ENCODE data around the gene ATL3. TPM values are rescaled to one million over a fixed set of nuclear protein-coding genes. Genes with fewer than 3 reads are reported as not detected.
"Not testable (repeated sequence)": the region's sequence is repeated elsewhere in the genome, so short reads cannot be mapped to it uniquely, and the experiment has no call there.

Gene ATL3
- total and polyA plus RNA-seq, 9 donors: 12.7 to 38.8 (median 15.7) TPM

- Histone ChIP-seq H3K9me3 (replicated peaks; ENCODE audit: control insufficient read depth, low read depth, low read length) (no peaks in the 10 kb centered on the region), H3K27ac (ENCODE audit: low read length) (no peak overlapping the region), H3K27me3 (ENCODE audit: control insufficient read depth, insufficient read depth, low read length) (no peaks in the 10 kb centered on the region), H3K4me3 (ENCODE audit: low read length) (no peak overlapping the region), H3K4me1 (ENCODE audit: control insufficient read depth, insufficient read depth, low read length) (peaks cover 8% of the 10 kb centered on the region), H3K36me3 (ENCODE audit: control insufficient read depth, insufficient read depth, low read length) (peaks cover 4% of the 10 kb centered on the region)
- no CpG with 5 or more reads among the region's 4 CpGs for WGBS (ENCODE audit: insufficient coverage)
- DNase-seq: no peak
Measured at GRCh38 chr11:63666874-63667273, 4.3 kb downstream of the ATL3 start.

DNA sequence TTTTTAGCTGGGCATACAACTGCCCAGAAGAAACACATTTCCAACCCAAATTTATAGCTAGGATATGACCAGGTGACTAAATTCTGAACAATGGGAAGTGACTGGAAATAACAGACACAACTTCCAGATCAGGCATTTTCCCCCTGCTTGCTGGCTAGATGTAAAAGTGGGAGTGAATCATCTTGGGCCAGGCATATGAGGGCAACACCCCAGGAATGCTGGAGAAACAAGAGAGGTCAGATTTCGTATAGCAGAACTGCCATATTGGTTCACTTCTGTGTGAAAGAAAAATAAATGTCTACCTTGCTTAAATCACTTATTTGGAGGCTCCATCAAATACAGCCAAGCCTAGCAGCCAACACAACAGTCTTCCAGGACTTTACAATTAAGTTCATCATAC, 7.4 kb downstream of the ATL3 start:
- no peaks in the 10 kb centered on the region for H3K27me3 ChIP-seq (ENCODE audit: control insufficient read depth, insufficient read depth, low read length)
- DNase-seq: no peak
- H3K4me1 ChIP-seq (ENCODE audit: control insufficient read depth, insufficient read depth, low read length): no peaks in the 10 kb centered on the region
- peaks cover 4% of the 10 kb centered on the region for H3K36me3 ChIP-seq (ENCODE audit: control insufficient read depth, insufficient read depth, low read length)
- no peak overlapping the region for H3K4me3 ChIP-seq (ENCODE audit: low read length)
- no peak overlapping the region for H3K27ac ChIP-seq (ENCODE audit: low read length)
- WGBS (ENCODE audit: insufficient coverage): no CpG with 5 or more reads among the region's 1 CpG
- no peaks in the 10 kb centered on the region for H3K9me3 ChIP-seq (replicated peaks; ENCODE audit: control insufficient read depth, low read depth, low read length)

- peaks cover 6% of the 10 kb centered on the region for H3K36me3 ChIP-seq (ENCODE audit: control insufficient read depth, insufficient read depth, low read length)
- H3K4me1 ChIP-seq (ENCODE audit: control insufficient read depth, insufficient read depth, low read length): no peaks in the 10 kb centered on the region
- H3K9me3 ChIP-seq (replicated peaks; ENCODE audit: control insufficient read depth, low read depth, low read length): no peaks in the 10 kb centered on the region
- WGBS (ENCODE audit: insufficient coverage): 98% methylated on average over 5 of the region's 8 CpGs
- H3K4me3 ChIP-seq (ENCODE audit: low read length): no peak overlapping the region
- no peak overlapping the region for H3K27ac ChIP-seq (ENCODE audit: low read length)
- DNase-seq: no peak
- no peaks in the 10 kb centered on the region for H3K27me3 ChIP-seq (ENCODE audit: control insufficient read depth, insufficient read depth, low read length)
Measured at GRCh38 chr11:63660972-63661371, 10.2 kb downstream of the ATL3 start.

DNA sequence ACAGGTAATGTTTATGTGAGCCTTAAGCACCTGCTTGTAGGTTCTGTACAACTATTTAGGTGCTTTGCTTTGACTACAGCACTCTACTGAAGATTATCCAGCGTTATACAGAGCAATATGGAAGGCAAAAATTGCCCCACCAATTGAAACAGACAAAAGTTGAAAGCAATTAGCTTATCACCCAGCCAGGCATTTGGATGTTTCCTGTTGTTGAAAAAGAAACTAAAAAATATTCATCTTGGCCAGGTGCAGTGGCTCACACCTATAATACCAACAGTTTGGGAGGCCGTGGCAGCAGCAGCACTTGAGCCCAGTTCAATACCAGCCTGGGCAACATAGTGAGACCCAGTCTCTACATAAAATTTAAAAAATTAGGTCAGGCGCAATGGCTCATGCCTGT, 18.5 kb downstream of the ATL3 start:
- H3K9me3 ChIP-seq (replicated peaks; ENCODE audit: control insufficient read depth, low read depth, low read length): no peaks in the 10 kb centered on the region
- no peak for DNase-seq
- no peak overlapping the region for H3K27ac ChIP-seq (ENCODE audit: low read length)
- H3K4me3 ChIP-seq (ENCODE audit: low read length): no peak overlapping the region
- peaks cover 29% of the 10 kb centered on the region for H3K36me3 ChIP-seq (ENCODE audit: control insufficient read depth, insufficient read depth, low read length)
- H3K27me3 ChIP-seq (ENCODE audit: control insufficient read depth, insufficient read depth, low read length): no peaks in the 10 kb centered on the region
- no peaks in the 10 kb centered on the region for H3K4me1 ChIP-seq (ENCODE audit: control insufficient read depth, insufficient read depth, low read length)
- 100% methylated on average over 1 of the region's 3 CpGs for whole genome bisulfite sequencing (ENCODE audit: insufficient coverage)

DNA sequence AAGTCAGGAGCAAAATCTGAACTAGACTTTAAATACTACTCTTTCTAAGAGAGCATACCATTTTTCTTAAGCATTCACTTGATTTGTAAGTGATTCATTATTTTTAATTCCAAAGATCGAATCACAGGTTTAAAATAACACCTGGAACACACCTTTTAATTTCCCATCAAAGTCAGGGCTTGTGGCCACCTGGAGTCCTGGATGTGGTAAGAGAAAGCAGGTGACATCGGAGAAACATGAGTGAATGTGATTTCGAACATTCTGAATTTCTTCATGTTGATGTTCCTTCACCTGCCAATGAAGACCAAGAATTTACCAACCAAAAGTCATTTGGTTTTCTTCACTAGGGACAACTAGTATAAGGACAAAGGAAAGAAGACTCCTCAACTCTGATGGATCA, 28.0 kb downstream of the ATL3 start:
- no CpG with 5 or more reads among the region's 3 CpGs for WGBS (ENCODE audit: insufficient coverage)
- H3K4me3 ChIP-seq (ENCODE audit: low read length): no peak overlapping the region
- H3K9me3 ChIP-seq (replicated peaks; ENCODE audit: control insufficient read depth, low read depth, low read length): no peaks in the 10 kb centered on the region
- H3K27me3 ChIP-seq (ENCODE audit: control insufficient read depth, insufficient read depth, low read length): no peaks in the 10 kb centered on the region
- H3K4me1 ChIP-seq (ENCODE audit: control insufficient read depth, insufficient read depth, low read length): no peaks in the 10 kb centered on the region
- DNase-seq: no peak
- no peak overlapping the region for H3K27ac ChIP-seq (ENCODE audit: low read length)
- H3K36me3 ChIP-seq (ENCODE audit: control insufficient read depth, insufficient read depth, low read length): peaks cover 57% of the 10 kb centered on the region

DNA sequence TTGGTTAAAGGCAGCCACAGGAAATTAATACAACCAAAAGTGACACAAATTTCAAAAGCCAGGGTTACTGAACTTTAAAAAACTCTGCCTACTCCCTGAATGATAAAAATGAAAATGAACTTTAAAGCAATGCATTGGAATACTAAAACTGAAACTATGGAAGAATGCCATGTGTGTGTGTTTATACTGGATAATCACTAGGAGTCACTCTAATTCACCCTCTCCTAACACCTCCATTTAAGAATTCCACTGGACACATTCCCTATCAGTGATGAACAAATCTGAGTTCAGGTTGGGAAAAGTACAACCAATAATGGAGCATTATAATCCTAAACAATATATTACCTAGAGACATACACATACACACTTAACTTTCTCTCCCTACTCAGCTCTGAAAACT, 29.4 kb downstream of the ATL3 start:
- no peaks in the 10 kb centered on the region for H3K4me1 ChIP-seq (ENCODE audit: control insufficient read depth, insufficient read depth, low read length)
- H3K27ac ChIP-seq (ENCODE audit: low read length): no peak overlapping the region
- peaks cover 44% of the 10 kb centered on the region for H3K36me3 ChIP-seq (ENCODE audit: control insufficient read depth, insufficient read depth, low read length)
- H3K4me3 ChIP-seq (ENCODE audit: low read length): no peak overlapping the region
- no peak for DNase-seq
- no peaks in the 10 kb centered on the region for H3K27me3 ChIP-seq (ENCODE audit: control insufficient read depth, insufficient read depth, low read length)
- no peaks in the 10 kb centered on the region for H3K9me3 ChIP-seq (replicated peaks; ENCODE audit: control insufficient read depth, low read depth, low read length)

GRCh38 chr11:63639199-63639832, 31.9 kb downstream of the ATL3 start:
- H3K36me3 ChIP-seq (ENCODE audit: control insufficient read depth, insufficient read depth, low read length): peaks cover 28% of the 10 kb centered on the region
- no peak overlapping the region for H3K27ac ChIP-seq (ENCODE audit: low read length)
- H3K9me3 ChIP-seq (replicated peaks; ENCODE audit: control insufficient read depth, low read depth, low read length): no peaks in the 10 kb centered on the region
- H3K4me1 ChIP-seq (ENCODE audit: control insufficient read depth, insufficient read depth, low read length): no peaks in the 10 kb centered on the region
- no CpG with 5 or more reads among the region's 3 CpGs for WGBS (ENCODE audit: insufficient coverage)
- H3K4me3 ChIP-seq (ENCODE audit: low read length): no peak overlapping the region
- no peaks in the 10 kb centered on the region for H3K27me3 ChIP-seq (ENCODE audit: control insufficient read depth, insufficient read depth, low read length)
- peak; percentile 61 for DNase-seq

- not testable (repeated sequence) for H3K4me1 ChIP-seq (ENCODE audit: control insufficient read depth, insufficient read depth, low read length); H3K27ac ChIP-seq (ENCODE audit: low read length); H3K27me3 ChIP-seq (ENCODE audit: control insufficient read depth, insufficient read depth, low read length); H3K9me3 ChIP-seq (replicated peaks; ENCODE audit: control insufficient read depth, low read depth, low read length); DNase-seq; H3K4me3 ChIP-seq (ENCODE audit: low read length)
- H3K36me3 ChIP-seq (ENCODE audit: control insufficient read depth, insufficient read depth, low read length): peaks cover 26% of the 10 kb centered on the region
- WGBS (ENCODE audit: insufficient coverage): 100% methylated on average over 6 of the region's 8 CpGs
Measured at GRCh38 chr11:63638436-63638835, 32.7 kb downstream of the ATL3 start.

DNA sequence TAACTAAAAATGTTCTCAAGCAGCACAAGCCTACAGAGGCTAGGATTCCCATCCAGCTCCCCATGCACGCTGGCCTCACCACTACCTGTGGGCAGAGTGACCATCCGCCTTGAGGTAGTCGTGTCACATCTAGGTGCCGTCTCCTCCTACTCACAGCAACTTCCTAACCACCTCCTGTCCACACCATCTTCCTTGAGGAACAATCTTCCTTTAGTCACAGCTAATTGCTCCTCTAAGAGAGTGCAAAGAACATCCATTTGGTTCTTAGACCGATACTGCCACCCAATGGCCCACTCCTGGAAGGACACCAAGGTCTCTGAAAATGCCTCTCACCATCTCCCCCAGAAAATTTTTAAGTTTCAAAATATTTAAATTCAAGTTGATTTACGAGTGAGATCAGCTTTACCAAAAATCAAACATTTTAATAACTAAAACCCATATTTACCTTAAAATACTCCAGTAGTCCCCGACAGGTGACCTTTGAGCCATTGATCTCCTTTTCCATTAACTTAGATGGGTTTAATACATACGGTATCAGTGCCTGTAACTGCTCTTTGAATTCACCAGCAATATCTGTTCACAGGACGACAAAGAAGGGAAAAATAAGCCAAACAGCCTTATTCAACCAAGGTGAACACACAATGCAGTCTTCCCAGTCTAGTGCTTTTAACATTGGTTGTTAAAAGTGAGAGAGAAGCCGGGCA, 35.3 kb downstream of the ATL3 start:
- peak; percentile 58 for DNase-seq
- Histone ChIP-seq H3K27me3 (ENCODE audit: control insufficient read depth, insufficient read depth, low read length) (no peaks in the 10 kb centered on the region), H3K36me3 (ENCODE audit: control insufficient read depth, insufficient read depth, low read length) (peaks cover 27% of the 10 kb centered on the region), H3K9me3 (replicated peaks; ENCODE audit: control insufficient read depth, low read depth, low read length) (no peaks in the 10 kb centered on the region), H3K4me1 (ENCODE audit: control insufficient read depth, insufficient read depth, low read length) (no peaks in the 10 kb centered on the region), H3K4me3 (ENCODE audit: low read length) (no peak overlapping the region), H3K27ac (ENCODE audit: low read length) (no peak overlapping the region)
- WGBS (ENCODE audit: insufficient coverage): 62% methylated on average over 7 of the region's 10 CpGs

GRCh38 chr11:63629426-63629825, 41.8 kb downstream of the ATL3 start:
- Histone ChIP-seq H3K36me3 (ENCODE audit: control insufficient read depth, insufficient read depth, low read length) (peaks cover 42% of the 10 kb centered on the region), H3K4me1 (ENCODE audit: control insufficient read depth, insufficient read depth, low read length) (no peaks in the 10 kb centered on the region), H3K27me3 (ENCODE audit: control insufficient read depth, insufficient read depth, low read length) (no peaks in the 10 kb centered on the region), H3K4me3 (ENCODE audit: low read length) (no peak overlapping the region), H3K27ac (ENCODE audit: low read length) (no peak overlapping the region), H3K9me3 (replicated peaks; ENCODE audit: control insufficient read depth, low read depth, low read length) (no peaks in the 10 kb centered on the region)
- no CpG with 5 or more reads among the region's 3 CpGs for WGBS (ENCODE audit: insufficient coverage)
- DNase-seq: no peak

All from muscle of leg (tissue), 11 donors.